Central memory CD4-positive, alpha-beta T cell (primary cell): Measurements from ENCODE around the gene PPFIA3.
"Not testable (repeated sequence)": the region's sequence is repeated elsewhere in the genome, so short reads cannot be mapped to it uniquely, and the experiment has no call there.

ENCODE experiments used
- DNase-seq: peaks from one replicate; pipeline ENCODE4 v3.0.0; 2022
- total RNA-seq, 3 experiments: gene quantifications; one replicate each; lab custom pipeline; 2026; lab: John Stamatoyannopoulos, UW

PPFIA3 gene
- total RNA-seq: 4.5 to 7.3 (median 7.3) reads per million in 3 experiments

GRCh38 chr19:49119411-49120324 is at the start of gene PPFIA3:
TSS of gene PPFIA3 (plus strand) at chr19:49119544. CDS start at chr19:49127874, 8,330 bp downstream.
- no peak for DNase-seq

- DNase-seq: no peak
Measured at GRCh38 chr19:49070416-49070815, 48.9 kb upstream of the PPFIA3 start.

DNA sequence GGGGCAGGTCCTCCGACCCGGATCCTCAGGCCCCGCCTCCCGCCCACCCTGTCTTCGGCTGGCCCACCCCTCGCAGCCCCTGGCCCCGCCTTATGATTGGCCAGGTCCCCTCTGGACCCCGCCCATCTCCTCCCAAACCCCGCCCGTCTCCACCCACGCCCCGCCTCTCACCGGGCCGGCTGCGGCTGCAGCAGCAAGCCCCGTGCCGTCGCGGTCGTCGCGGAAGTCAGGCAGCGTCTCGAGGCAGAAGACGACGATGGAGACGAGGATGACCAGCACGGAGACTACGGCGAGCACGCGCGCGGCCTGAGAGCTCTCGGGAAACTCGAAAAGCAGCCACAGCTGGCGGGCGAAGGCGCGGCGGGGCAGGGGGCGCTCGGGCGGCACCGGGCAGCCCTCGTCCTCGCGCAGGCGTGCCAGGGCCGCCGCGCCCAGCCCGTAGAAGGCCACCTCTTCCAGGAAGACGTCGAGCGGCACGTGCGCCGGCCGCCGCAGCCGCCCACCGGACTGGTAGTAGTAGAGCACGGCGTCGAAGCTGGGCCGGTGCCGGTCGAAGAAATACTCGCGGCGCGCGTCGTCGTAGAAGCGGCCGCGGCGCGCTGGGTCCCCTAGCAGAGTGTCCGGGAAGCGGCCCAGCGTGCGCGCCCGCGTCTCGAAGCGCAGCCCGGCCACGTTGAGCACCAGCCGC is 47.3 kb upstream of the PPFIA3 start:
- DNase-seq: no peak

DNA sequence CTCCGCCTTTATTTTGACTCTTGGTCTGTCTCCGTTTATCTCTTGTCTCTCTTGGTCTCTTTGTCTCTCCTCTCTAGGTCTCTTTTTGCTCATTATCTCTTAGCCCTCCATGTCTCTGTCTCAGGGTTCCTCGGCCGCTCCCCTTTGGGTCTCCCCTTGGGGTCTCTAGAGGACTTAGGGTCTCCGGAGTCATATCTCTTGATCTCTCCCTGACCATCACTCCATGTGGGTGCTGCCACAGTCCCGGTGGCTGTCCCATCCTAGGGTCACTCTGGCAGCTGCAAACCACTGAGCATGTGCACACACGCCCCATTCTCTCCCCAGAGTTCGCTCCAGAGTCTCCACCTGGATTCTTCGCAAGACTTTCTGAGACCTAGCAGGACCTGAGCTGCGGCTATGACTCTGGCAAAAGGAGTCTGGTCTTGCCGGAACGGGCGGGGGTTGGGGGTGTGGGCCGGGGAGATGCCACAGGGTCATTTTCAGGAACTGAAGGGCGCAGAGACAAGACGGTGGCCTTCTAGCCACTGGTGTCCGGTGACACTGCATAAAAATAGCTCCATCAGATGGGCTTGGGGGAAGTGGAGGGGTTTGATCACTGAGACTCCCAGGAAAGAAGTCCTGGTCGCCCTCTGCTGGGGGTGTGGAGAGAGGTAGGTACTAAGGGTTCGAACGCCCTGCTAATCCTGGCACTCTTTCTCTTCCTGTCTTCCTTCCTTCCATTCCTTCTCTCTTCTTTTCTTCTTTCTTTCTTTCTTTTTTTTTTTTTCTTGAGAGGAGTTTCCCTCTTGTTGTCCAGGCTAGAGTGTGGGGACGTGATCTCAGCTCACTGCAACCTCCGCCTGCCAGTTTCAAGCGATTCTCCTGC is 45.6 kb upstream of the PPFIA3 start:
- DNase-seq: no peak

GRCh38 chr19:49074869-49075268 is 44.5 kb upstream of the PPFIA3 start:
- not testable (repeated sequence) for DNase-seq

DNA sequence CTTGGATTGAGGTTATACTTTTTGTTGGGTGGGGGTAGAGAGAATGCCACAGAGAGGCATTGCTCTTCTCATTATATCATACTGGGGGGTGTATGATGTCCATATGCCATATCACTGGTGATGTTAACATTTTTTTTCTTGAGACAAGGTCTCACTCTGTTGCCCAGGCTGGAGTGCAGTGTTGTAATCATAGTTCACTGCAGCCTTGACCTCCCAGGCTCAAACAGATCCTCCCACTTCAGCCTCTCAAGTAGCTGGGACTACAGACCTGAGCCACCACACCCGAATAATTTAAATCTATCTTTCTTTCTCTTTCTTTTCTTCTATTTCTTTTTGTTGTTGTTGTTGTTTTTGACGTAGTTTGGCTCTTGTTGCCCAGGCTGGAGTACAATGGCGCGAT is 39.0 kb upstream of the PPFIA3 start:
- no peak for DNase-seq

DNA sequence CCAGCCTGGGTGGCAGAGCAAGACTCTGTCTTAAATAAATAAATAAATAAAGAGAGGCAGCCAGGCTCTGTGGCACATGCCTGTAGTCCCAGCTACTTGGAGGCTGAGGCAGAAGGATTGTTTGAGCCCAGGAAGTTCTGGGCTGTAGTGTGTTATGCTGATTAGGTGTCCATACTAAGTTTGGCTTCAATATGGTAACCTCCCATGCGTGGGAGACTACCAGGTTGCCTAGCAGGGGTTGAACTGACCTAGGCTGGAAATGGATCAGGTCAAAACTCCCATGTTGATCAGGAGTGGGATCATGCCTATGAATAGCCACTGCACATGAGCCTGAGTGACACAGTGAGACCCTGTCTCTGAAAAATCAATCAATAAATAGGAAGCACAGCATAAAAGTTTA is 38.1 kb upstream of the PPFIA3 start:
- DNase-seq: no peak

DNA sequence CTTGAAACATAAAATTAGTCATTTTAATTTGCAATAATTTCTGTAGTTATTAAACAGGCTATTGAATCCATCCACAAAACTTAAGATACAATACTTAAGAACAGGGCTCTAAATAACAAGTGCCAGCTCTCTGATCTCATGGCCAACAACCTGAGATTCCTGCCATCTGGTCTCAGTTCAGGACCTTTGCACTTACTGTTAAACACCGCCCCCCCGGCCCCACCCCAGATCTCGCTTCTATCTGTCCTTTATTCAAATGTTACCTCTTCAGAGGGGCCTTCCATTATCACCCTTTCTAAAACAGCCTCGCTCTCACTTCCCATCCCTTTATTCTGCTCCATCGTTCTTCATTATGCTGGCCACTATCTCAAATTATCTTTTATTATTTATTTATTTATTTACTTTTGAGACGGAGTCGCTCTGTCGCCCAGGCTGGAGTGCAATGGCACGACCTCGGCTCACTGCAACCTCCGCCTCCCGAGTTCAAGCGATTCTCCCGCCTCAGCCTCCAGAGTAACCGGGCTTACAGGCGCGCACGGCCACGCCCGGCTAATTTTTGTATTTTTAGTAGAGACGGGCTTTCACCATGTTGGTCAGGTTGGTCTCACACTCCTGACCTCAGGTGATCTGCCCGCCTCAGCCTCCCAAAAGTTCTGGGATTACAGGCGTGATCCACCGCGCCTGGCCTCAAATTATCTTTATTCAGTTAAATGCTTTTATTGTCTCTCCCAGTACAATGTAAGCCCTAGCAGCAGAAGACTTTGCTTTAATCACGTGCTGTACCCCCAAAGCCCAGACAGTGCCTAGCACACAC is 34.9 kb upstream of the PPFIA3 start:
- DNase-seq: no peak

DNA sequence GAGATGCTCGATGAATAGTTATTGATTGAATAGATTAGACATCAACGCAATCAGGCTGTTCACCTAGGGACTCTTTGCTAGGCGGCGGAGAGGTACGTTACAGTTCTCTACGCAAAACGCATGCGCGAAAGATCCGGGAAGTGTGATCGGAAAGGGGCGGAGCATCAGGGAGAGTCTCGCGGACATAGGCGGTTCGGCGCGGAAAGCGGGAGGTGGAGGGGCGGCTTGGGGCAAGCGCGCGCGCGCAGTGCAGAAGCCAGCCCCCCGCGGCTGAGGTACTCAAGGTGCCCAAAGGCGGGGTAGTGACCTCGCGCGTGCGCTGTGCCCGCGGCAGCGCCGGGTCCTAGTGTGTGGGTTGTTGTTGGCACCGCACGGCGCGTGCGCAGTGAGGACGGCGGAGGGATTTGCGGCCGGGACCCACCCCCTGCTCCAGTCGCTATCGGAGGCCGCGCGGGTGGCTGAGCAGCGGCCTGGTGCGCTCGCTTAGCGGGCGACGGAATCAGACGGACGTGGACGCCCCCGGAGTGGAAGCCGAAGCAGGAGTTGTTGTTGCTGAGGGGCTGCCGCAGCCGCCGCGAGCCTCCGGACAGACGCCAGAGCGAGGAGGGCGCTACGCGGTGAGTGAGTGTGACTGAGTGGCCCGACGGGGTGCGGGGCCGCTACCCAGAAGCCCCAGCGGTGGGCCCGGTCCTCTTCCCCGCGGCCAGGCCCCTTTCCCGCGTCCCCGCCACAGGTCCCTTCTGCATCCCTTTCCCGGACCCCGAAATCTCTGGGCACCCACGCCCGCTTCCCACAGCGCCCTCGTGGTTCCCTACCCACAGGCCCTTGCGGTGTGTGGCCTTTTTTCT is 34.1 kb upstream of the PPFIA3 start, which contains the start of gene SNRNP70:
Gene SNRNP70 (plus strand): TSS at position 432 of the 848 bp plus-strand sequence. CDS start 964 bp downstream, outside the sequence.
- DNase-seq: peak; percentile 100

GRCh38 chr19:49085868-49086232 is 33.5 kb upstream of the PPFIA3 start:
- DNase-seq: no peak

DNA sequence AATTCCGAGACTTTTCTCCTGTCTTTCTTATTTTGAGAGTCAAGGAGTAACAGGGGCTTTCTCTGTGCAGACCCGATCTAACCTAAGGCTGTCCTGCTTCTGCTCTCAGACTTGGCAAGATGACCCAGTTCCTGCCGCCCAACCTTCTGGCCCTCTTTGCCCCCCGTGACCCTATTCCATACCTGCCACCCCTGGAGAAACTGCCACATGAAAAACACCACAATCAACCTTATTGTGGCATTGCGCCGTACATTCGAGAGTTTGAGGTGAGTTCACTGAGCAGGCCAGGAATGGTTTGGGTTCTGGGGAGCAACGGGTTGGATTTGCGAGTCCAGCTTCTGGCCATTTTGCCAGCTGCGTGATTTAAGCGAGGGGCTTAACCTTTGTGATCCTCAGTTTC is 33.0 kb upstream of the PPFIA3 start:
- no peak for DNase-seq

DNA sequence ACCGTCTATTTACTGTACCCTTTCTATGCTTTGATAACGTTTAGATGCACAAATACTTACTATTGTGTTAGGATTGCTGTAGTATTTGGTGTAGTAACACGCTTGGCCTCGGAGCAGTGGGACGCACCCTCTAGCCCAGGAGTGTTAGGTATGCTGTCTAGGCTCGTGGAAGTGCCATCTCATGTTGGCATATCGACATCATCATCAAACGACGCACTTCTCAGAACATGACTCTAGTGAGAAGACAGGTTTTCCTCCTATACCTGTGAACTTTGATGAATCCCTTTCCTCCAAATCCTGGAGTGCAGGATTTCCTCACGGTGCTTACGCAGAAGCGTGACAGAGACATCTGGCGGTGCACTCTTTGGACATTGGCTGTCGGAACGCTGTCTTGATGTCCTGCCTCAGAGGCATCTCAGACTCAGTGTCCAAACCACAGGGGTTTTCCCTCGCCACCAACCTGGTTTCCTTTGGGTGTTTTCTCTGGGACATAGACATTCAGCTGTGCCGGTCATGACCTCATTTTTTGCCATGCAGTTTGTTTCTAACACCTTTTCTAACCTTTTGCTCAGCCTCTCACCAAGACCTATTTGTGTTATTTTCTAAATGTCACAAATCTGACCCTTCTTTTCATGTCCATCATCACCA is 27.8 kb upstream of the PPFIA3 start:
- no peak for DNase-seq

DNA sequence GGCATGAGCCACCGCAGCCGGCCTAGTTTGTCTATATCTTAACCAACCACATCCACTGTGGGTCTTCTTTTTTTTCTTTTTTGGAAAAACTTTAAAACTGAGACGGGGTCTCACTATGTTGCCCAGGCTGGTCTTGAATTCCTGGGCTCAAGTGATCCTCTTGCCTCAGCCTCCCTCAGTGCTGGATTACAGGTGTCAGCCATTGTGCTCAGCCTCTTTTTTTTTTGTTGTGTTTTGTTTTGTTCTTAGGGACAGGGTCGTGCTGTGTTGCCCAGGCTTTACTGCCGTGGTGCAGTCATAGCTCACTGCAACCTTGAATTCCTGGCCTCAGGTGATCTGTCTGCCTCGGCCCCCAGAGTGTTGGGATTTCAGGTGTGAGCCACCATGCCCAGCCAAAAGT is 26.7 kb upstream of the PPFIA3 start:
- no peak for DNase-seq

DNA sequence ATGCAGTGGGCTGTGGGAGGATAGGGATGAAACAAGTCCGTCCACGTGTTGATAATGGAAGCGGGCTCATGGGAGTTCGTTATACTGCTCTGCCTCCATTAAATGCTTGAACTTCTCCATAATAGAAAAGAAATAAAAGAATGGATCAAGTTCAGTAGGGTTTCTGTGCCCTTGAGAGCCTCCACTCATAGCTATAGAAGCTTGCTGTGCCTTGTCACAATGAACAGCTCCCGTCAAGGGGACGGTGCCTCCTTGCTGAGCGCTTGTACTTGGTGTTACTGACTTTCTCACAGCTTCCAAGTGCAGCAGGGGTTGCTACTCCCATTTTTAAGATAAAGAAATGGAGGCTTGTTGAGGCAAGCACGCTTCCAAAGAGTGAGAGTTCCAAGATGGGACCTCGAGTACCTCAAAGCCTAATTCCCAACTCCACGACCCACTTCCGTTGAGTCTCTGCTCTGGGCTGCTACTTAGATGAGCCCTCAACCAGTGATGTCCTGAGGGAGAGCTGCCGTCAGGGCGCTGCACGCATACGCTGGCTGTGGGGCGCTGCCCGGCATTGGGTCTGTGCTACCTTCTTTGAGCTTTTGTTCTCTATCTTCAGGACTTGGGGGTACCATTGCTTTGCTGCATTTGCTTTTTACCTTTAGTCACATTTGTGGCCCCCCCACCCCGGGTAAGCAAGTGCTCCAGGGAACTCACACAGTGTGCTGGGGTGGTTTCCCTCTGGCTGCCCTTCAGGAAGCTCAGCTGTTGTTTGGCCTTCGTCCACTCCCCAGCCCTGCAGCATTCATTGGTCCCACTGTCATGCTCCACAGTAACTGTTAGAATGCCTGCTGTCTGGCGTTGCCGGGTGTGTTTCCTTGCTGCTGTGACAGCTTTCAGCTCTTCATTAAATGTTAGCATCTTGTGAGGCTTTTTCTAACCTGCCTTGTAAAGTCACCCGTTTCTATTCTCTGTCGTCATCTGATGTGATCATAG is 24.6 kb upstream of the PPFIA3 start:
- DNase-seq: no peak

DNA sequence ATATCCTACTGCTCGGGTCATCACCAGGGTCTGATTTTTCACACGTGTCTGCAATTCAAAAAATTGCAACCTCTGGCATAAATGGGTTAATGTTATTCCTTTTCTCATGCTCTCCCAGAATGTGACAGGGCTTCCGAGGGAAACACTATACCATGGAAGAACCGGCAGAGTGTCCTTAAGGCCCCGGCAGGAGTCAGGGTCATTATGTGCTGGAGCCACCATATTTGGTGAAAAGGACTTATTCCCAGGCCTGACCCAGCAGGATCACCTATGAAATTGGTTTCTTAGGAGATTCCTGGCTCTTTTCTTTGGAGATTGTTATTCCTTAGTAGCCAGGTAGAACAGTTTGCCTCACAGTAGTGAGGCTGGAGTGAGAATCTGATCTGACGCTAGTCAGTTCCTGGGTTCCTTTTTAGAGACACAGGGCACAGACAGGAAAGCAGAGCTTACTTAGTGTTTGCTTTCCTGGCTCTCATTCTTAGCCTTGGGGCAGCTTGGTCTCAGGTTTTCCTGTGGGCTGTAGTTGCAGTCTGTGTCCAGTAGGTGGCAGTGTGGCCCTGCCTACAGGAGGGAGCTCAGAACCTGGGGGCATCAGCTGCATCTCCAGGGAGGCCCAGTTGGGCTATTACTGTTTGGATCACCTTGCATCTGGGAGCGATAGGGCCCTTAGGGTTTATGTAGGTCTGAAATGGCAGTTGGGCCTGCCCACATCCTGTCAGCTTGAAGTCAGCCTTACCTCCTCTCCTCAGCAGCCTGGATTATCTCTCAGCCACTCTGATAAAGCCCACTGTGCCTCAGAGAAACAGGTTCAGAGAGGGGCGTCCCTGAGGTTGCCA is 21.7 kb upstream of the PPFIA3 start:
- peak; percentile 68 for DNase-seq

DNA sequence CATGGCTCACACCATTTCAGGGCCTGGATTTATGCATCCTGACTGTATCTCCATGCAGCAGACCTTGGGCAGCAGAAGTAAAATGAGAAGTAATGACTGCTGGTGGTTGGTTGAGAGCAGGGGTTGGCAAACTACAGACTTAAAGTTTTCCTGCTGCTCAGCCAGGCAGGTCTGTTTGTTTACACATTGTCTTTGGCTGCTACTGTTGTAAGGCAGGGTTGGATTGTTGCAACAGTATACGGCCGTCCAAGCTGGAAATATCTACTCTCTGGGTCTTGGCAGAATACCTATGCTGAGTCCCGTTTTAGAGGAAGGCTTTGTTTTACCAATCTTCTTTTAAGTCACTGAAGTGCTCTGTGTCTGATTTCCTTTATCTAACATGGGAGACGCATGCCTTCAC is 20.5 kb upstream of the PPFIA3 start:
- no peak for DNase-seq

GRCh38 chr19:49101160-49101559 is 18.2 kb upstream of the PPFIA3 start:
- no peak for DNase-seq

GRCh38 chr19:49102303-49102702 is 17.0 kb upstream of the PPFIA3 start:
- DNase-seq: no peak
